HFFc6 (cell line): Measurements from ENCODE around the gene JAM2. TPM values are rescaled to one million over a fixed set of nuclear protein-coding genes. Genes with fewer than 3 reads are reported as not detected.
A peak's percentile ranks its signal among the peaks of the same experiment; 100 is the strongest.

Experiments
- DNase-seq: peaks from one replicate; pipeline ENCODE4 v3.0.0-alpha.2; 2018
- H3K27ac Mint-ChIP-seq: 2 replicates; pipeline ENCODE4 v1.8.0; 2020; ENCODE audit warnings: mild to moderate bottlenecking, mixed read lengths
- H3K27me3 Mint-ChIP-seq: 2 replicates; pipeline ENCODE4 v1.8.0; 2021; ENCODE audit warnings: mild to moderate bottlenecking, moderate library complexity, mixed read lengths; ENCODE audit not compliant: insufficient read depth
- H3K36me3 Mint-ChIP-seq: 2 replicates; pipeline ENCODE4 v1.8.0; 2021; ENCODE audit warnings: low read depth, mixed read lengths
- H3K4me1 Mint-ChIP-seq: 2 replicates; pipeline ENCODE4 v1.8.0; 2020; ENCODE audit warnings: low read depth, mixed read lengths
- H3K4me3 Mint-ChIP-seq: 2 replicates; pipeline ENCODE4 v1.8.0; 2020; ENCODE audit warnings: mild to moderate bottlenecking, moderate library complexity, mixed read lengths
- H3K9me3 Mint-ChIP-seq: 2 replicates; pipeline ENCODE4 v1.8.0; 2020; ENCODE audit warnings: mild to moderate bottlenecking, mixed read lengths
- CTCF ChIP-seq: fragments of 200-600 bp; sonication (generic); IDR thresholded peaks from 2 replicates; pipeline ENCODE4 v1.5.0; 2021; ENCODE audit warnings: antibody characterized with exemption, mild to moderate bottlenecking
- total RNA-seq, 6 experiments: library from RNA; stranded (reverse); fragmentation: NEBNext Ultra II Directional; extraction: Animal tissue kit (Norgen Biotek cat#: 25700); gene quantifications; 2 replicates in 1 of 6; 3 replicates in 5 of 6; pipeline ENCODE4 v1.2.3, GENCODE V29; 2021

JAM2 gene
- total RNA-seq, 6 experiments from 2014 or later: 0.19 to 0.48 (median 0.31) TPM; not detected in 1

- Mint-ChIP-seq H3K36me3 (peaks cover 27% of the 10 kb centered on the region), H3K4me1 (no peaks in the 10 kb centered on the region), H3K27ac (no peak overlapping the region), H3K27me3 (no peaks in the 10 kb centered on the region), H3K4me3 (no peak overlapping the region), H3K9me3 (no peaks in the 10 kb centered on the region)
- DNase-seq: no peak
- TF ChIP-seq CTCF: no peak
These were observed 83.6 kb downstream of the JAM2 start for GRCh38 chr21:25722631-25723030.

GRCh38 chr21:25732091-25732760 lies 93.2 kb downstream of the JAM2 start:
- Mint-ChIP-seq H3K36me3 (peaks cover 29% of the 10 kb centered on the region; the same call in 1 of the 2 replicates), H3K27me3 (peaks cover 4% of the 10 kb centered on the region; the same call in 1 of the 2 replicates), H3K4me3 (no peak overlapping the region), H3K4me1 (peaks cover 33% of the 10 kb centered on the region), H3K9me3 (no peaks in the 10 kb centered on the region), H3K27ac (no peak overlapping the region)
- no peak for DNase-seq
- no peak for TF ChIP-seq CTCF

- peak; percentile 15 for DNase-seq
- no peak for TF ChIP-seq CTCF
- H3K27me3 Mint-ChIP-seq: peaks cover 4% of the 10 kb centered on the region; the same call in 1 of the 2 replicates
- peak overlapping the region; percentile 100 for H3K4me3 Mint-ChIP-seq
- H3K27ac Mint-ChIP-seq: peak overlapping the region; percentile 100
- H3K9me3 Mint-ChIP-seq: no peaks in the 10 kb centered on the region
- H3K4me1 Mint-ChIP-seq: peaks cover 35% of the 10 kb centered on the region
- peaks cover 18% of the 10 kb centered on the region; the same call in 1 of the 2 replicates for H3K36me3 Mint-ChIP-seq
These were observed 95.0 kb downstream of the JAM2 start for GRCh38 chr21:25733859-25734653.

GRCh38 chr21:25734654-25734903 lies 95.5 kb downstream of the JAM2 start:
- TF ChIP-seq CTCF: no peak
- Mint-ChIP-seq H3K27me3 (peaks cover 4% of the 10 kb centered on the region; the same call in 1 of the 2 replicates), H3K4me1 (peaks cover 35% of the 10 kb centered on the region), H3K36me3 (peaks cover 18% of the 10 kb centered on the region; the same call in 1 of the 2 replicates), H3K27ac (peak overlapping the region; percentile 100), H3K9me3 (no peaks in the 10 kb centered on the region), H3K4me3 (peak overlapping the region; percentile 100)
- DNase-seq: no peak

- H3K27ac Mint-ChIP-seq: peak within 1 kb of the TSS; percentile 100
- no peaks in the 10 kb centered on the region for H3K9me3 Mint-ChIP-seq
- peaks cover 4% of the 10 kb centered on the region; the same call in 1 of the 2 replicates for H3K27me3 Mint-ChIP-seq
- H3K36me3 Mint-ChIP-seq: peaks cover 18% of the 10 kb centered on the region; the same call in 1 of the 2 replicates
- peaks cover 35% of the 10 kb centered on the region for H3K4me1 Mint-ChIP-seq
- H3K4me3 Mint-ChIP-seq: peak within 1 kb of the TSS; percentile 100
- peak; percentile 98 for DNase-seq
- TF ChIP-seq CTCF: no peak; the same call in 1 of the 2 replicates
These were observed 96.0 kb downstream of the JAM2 start, which contains the start of the genes ATP5PF and GABPA for GRCh38 chr21:25734904-25735645. ATP5PF (minus strand) TSS chr21:25734904; CDS start chr21:25729794, 5,110 bp downstream. GABPA (plus strand) TSS chr21:25734972; CDS start chr21:25741599, 6,627 bp downstream.
